K562 (cell line): ENCODE results near the gene CCNQ. TPM values are rescaled to one million over a fixed set of nuclear protein-coding genes. Genes with fewer than 3 reads are reported as not detected.
A peak's percentile ranks its signal among the peaks of the same experiment; 100 is the strongest.

ENCODE experiments used
- COPS2 ChIP-seq: fragments of 450-650 bp; conservative IDR thresholded peaks from 2 replicates; pipeline ENCODE4 v1.6.1; 2016; ENCODE audit warnings: mild to moderate bottlenecking, moderate library complexity
- EGR1 ChIP-seq: fragments of 450-650 bp; conservative IDR thresholded peaks from 2 replicates; pipeline ENCODE4 v1.6.1; 2017; ENCODE audit warnings: mild to moderate bottlenecking
- GABPA ChIP-seq: fragments of 200-800 bp; sonication (Bioruptor generic); conservative IDR thresholded peaks from 2 replicates; pipeline ENCODE4 v1.6.1; 2016; ENCODE audit warnings: low read depth, missing genetic modification characterization, missing compliant biosample characterization
- HIVEP1 ChIP-seq: fragments of 250-450 bp; sonication (Bioruptor Pico); IDR thresholded peaks from 2 replicates; pipeline ENCODE4 v1.4.0; 2020; ENCODE audit warnings: mild to moderate bottlenecking
- IRF2 ChIP-seq: sonication (generic); formaldehyde crosslinking; IDR thresholded peaks from 2 replicates; pipeline ENCODE4 v1.8.1; 2022; ENCODE audit warnings: mild to moderate bottlenecking, missing genetic modification reagents
- PTRF ChIP-seq: fragments of 450-650 bp; IDR thresholded peaks from 2 replicates; pipeline ENCODE4 v1.6.1; 2016; ENCODE audit warnings: mild to moderate bottlenecking, missing genetic modification characterization, missing compliant biosample characterization
- RBBP5 ChIP-seq: fragments of 200-600 bp; sonication (generic); IDR thresholded peaks from 2 replicates; pipeline ENCODE4 v1.6.1; 2012; ENCODE audit warnings: borderline replicate concordance, mild to moderate bottlenecking, low read length, control low read depth, inconsistent platforms; ENCODE audit not compliant: insufficient read depth, poor library complexity, severe bottlenecking
- SMAD2 ChIP-seq: fragments of 150-350 bp; IDR thresholded peaks from 2 replicates; pipeline ENCODE4 v1.6.1; 2014; ENCODE audit warnings: low read depth, mild to moderate bottlenecking, low read length
- SMARCC2 ChIP-seq: fragments of 450-650 bp; IDR thresholded peaks from 2 replicates; pipeline ENCODE4 v1.6.1; 2017; ENCODE audit warnings: antibody characterized with exemption, moderate library complexity, mild to moderate bottlenecking, low read depth
- SOX6 ChIP-seq: fragments of 450-650 bp; IDR thresholded peaks from 2 replicates; pipeline ENCODE4 v1.6.1; 2014; ENCODE audit warnings: mild to moderate bottlenecking
- TAF15 ChIP-seq: fragments of 200-400 bp; formaldehyde crosslinking; IDR thresholded peaks from 2 replicates; pipeline ENCODE4 v1.6.1; 2017; ENCODE audit warnings: mild to moderate bottlenecking, low read depth, low read length, moderate library complexity
- TCF15 ChIP-seq: fragments of 250-450 bp; sonication (Bioruptor Pico); IDR thresholded peaks from 2 replicates; pipeline ENCODE4 v1.8.0; 2022; ENCODE audit warnings: moderate library complexity, mild to moderate bottlenecking, inconsistent platforms
- TCFL5 ChIP-seq: fragments of 250-450 bp; sonication (Bioruptor Pico); conservative IDR thresholded peaks from 2 replicates; pipeline ENCODE4 v1.6.1; 2021; ENCODE audit warnings: mild to moderate bottlenecking, moderate library complexity, matching md5 sums
- THRA ChIP-seq: fragments of 450-650 bp; IDR thresholded peaks from 2 replicates; pipeline ENCODE4 v1.6.1; 2017; ENCODE audit warnings: mild to moderate bottlenecking, moderate library complexity
- U2AF1 ChIP-seq: fragments of 200-400 bp; formaldehyde crosslinking; optimal IDR thresholded peaks from 2 replicates; pipeline ENCODE3; 2017; ENCODE audit warnings: mild to moderate bottlenecking, low read depth, low read length, moderate library complexity
- ZBTB12 ChIP-seq: fragments of 250-450 bp; sonication (Bioruptor Pico); IDR thresholded peaks from 2 replicates; pipeline ENCODE4 v1.4.0; 2020
- ZNF121 ChIP-seq: sonication (generic); formaldehyde crosslinking; conservative IDR thresholded peaks from 2 replicates; pipeline ENCODE4 v1.8.0; 2022; ENCODE audit warnings: missing genetic modification reagents
- ZNF764 ChIP-seq: fragments of 250-450 bp; sonication (Bioruptor Pico); IDR thresholded peaks from 2 replicates; pipeline ENCODE4 v1.4.0; 2020; ENCODE audit warnings: low read depth, mild to moderate bottlenecking, moderate library complexity
- polyA plus RNA-seq, 8 experiments: library from polyadenylated mRNA; depleted of rRNA in 4 of 8; stranded (reverse) in 5 of 8; unstranded in 3 of 8; fragments of >200 nt; fragmentation: Nextera tagmentation in 2 of 8; fragmentation: Illumina TruSeq in 1 of 8; extraction: Ambion mirVana in 2 of 8; extraction: Trizol in 1 of 8; gene quantifications; 2 replicates each; pipeline versions ENCODE4 v1.2.1 to v1.2.3, GENCODE V29; 2011 to 2014; ENCODE audit warnings: inconsistent platforms in 1 of 8, missing spikeins in 1 of 8
- total RNA-seq, 7 experiments: library from RNA; depleted of rRNA in 6 of 7; stranded (reverse); fragments of >200 nt in 6 of 7; fragmentation: Illumina TruSeq in 2 of 7; extraction: Trizol in 2 of 7; gene quantifications; 2 replicates each; pipeline versions ENCODE4 v1.2.1 to v1.2.3, GENCODE V29; 2011 to 2021; ENCODE audit warnings: low replicate concordance in 1 of 7
- TF ChIP-seq, protein P1 (sequence below): fragments of 450-650 bp; IDR thresholded peaks from 2 replicates; pipeline ENCODE4 v1.6.1; 2014; ENCODE audit warnings: low read depth, mild to moderate bottlenecking, moderate library complexity, borderline replicate concordance
- TF ChIP-seq, protein P2 (sequence below), 3 experiments: fragments of 200-800 bp in 1 of 3; fragments of 250-450 bp in 1 of 3; fragments of 450-650 bp in 1 of 3; sonication (Bioruptor Pico) in 1 of 3; sonication (Bioruptor generic) in 1 of 3; formaldehyde crosslinking in 1 of 3; IDR thresholded peaks; 2 replicates each; pipeline versions ENCODE4 v1.6.1 to v1.8.0; 2016 to 2022; ENCODE audit warnings: mild to moderate bottlenecking in 2 of 3, missing genetic modification characterization in 2 of 3, missing compliant biosample characterization in 1 of 3, moderate library complexity in 1 of 3

CCNQ gene
- total and polyA plus RNA-seq, 9 of the 15 experiments (the other 6 are each of a cell fraction or from before 2014, with no cell fraction given), result 0.92 to 53.8 (median 25.3) TPM

DNA sequence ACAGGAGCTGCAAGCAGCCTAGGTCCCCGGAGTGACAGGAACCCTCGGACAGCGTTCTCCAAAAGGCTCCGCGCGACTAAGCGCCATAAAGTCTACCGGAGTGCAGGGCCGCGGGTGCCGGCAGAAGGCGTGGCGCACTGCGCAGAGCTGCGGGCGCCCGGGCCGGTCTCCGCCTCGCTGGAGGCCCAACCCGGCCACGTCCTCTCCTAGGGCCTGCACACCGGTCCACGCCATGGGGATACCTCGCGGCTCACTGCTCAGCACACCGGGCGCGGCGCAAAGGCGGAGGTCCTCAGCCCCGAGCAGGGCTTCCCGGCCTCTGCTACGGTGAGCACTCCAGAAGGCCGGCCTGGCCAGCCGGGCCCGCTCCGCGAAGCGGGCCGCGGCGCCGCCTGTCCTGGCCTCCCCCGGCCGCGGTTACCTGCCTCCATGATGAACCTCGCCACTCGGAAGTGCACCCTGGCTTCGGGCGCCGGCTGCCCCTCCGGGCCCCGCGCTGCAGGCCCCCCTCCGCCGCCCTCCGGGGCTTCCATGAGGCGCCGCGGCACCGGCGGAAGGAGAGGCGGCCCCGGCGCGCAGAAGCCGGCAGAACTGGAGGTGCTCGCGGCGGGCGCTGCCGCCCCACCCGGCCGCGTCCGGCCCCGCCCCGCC is at the start of gene CCNQ (continued):
- TF ChIP-seq TCF15 (CRISPR knock-in tag) (no peak), SOX6 (no peak), U2AF1 (no peak), HIVEP1 (no peak), SMAD2 (no peak), IRF2 (CRISPR knock-in tag) (no peak), PTRF (tag) (no peak), ZBTB12 (CRISPR knock-in tag) (no peak), ZNF764 (no peak), COPS2 (no peak), TCFL5 (CRISPR knock-in tag) (no peak), THRA (no peak), ZNF121 (CRISPR knock-in tag) (no peak), RBBP5 (peak; percentile 47), GABPA (tag) (peak; percentile 42; the same call in 1 of the 2 replicates), SMARCC2 (no peak), TAF15 (no peak), EGR1 (no peak)
- TF ChIP-seq, protein P1, sequence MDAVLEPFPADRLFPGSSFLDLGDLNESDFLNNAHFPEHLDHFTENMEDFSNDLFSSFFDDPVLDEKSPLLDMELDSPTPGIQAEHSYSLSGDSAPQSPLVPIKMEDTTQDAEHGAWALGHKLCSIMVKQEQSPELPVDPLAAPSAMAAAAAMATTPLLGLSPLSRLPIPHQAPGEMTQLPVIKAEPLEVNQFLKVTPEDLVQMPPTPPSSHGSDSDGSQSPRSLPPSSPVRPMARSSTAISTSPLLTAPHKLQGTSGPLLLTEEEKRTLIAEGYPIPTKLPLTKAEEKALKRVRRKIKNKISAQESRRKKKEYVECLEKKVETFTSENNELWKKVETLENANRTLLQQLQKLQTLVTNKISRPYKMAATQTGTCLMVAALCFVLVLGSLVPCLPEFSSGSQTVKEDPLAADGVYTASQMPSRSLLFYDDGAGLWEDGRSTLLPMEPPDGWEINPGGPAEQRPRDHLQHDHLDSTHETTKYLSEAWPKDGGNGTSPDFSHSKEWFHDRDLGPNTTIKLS, result peak; percentile 67; the same call in 1 of the 2 replicates
- TF ChIP-seq, protein P2, sequence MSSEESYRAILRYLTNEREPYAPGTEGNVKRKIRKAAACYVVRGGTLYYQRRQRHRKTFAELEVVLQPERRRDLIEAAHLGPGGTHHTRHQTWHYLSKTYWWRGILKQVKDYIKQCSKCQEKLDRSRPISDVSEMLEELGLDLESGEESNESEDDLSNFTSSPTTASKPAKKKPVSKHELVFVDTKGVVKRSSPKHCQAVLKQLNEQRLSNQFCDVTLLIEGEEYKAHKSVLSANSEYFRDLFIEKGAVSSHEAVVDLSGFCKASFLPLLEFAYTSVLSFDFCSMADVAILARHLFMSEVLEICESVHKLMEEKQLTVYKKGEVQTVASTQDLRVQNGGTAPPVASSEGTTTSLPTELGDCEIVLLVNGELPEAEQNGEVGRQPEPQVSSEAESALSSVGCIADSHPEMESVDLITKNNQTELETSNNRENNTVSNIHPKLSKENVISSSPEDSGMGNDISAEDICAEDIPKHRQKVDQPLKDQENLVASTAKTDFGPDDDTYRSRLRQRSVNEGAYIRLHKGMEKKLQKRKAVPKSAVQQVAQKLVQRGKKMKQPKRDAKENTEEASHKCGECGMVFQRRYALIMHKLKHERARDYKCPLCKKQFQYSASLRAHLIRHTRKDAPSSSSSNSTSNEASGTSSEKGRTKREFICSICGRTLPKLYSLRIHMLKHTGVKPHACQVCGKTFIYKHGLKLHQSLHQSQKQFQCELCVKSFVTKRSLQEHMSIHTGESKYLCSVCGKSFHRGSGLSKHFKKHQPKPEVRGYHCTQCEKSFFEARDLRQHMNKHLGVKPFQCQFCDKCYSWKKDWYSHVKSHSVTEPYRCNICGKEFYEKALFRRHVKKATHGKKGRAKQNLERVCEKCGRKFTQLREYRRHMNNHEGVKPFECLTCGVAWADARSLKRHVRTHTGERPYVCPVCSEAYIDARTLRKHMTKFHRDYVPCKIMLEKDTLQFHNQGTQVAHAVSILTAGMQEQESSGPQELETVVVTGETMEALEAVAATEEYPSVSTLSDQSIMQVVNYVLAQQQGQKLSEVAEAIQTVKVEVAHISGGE (CRISPR knock-in tag; IDR thresholded peaks at IDR 0.05), result no peak
